Measurements from ENCODE around the gene SNED1. TPM values are rescaled to one million over a fixed set of nuclear protein-coding genes. Genes with fewer than 3 reads are reported as not detected.

Gene SNED1
- polyA plus RNA-seq, 4 donors: 7.4 to 14.0 (median 9.4) TPM

DNA sequence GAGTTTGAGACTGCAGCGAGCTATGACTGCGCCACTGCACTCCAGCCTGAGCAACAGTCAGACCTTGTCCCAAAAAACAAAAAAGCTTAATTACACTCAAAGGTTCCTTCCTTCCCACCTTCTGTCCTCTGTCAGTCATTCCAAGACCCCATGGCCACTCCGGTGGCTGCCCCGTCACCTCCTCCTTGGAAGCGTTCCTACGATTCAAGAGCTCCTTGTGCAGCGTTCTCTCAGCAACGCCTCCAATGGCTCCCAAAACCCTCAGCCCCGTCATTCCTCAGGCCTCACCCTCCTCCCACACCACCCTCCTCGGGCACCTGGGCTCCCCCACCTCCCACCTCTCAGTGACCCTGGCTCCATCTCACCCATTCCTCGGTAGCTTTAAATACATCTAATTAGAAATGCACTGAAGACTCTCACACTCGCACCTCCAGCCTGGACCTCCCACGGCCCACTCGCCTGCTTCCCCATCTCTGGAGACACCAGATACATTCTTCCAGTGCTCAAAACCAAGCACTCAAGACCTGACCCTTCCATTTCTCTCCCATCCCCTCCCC is 142.9 kb downstream of the SNED1 start:
- DNase-seq (ENCODE audit: low read depth in 4 of 4, low spot score in 2 of 4): no peak

GRCh38 chr2:241142063-241142462 is 143.6 kb downstream of the SNED1 start:
- no peak for DNase-seq (ENCODE audit: low read depth in 4 of 4, low spot score in 2 of 4)

DNA sequence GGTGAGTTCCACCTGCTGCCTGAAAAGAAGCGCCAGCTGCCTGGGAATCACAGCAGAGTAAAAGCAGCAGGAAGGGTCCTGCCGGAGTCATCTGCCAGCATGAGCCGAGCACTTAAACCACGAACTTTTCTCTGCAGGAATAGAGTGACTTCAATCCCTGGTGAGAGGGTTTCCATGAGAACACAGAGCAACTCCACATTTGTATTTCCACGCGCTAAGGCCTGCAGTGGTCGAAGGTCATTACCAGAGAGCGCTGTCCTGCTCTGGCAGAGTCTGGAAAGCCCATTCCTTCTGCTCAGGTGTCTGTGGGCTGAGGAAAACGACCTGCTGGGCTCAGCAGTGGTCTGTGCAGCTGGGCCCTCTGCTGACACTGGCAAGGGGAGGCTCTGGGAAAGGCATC is 144.2 kb downstream of the SNED1 start:
- DNase-seq (ENCODE audit: low read depth in 4 of 4, low spot score in 2 of 4): no peak

Other genes with a start within 250 kb of the SNED1 start
- gene KIF1A, start 178.4 kb upstream of the SNED1 start, polyA plus RNA-seq (ENCODE audit: insufficient read length in 4 of 4): 10 to 100 TPM in 3 of 4 donors, 1 to 10 TPM in 1; 7.9 to 15.8 (median 12.5) TPM
- 1 to 10 TPM in 1 of 4 donors, under 1 TPM in 2, not detected in 1; 0.08 to 1.7 (median 0.08) TPM for gene AGXT, start 129.8 kb upstream of the SNED1 start, polyA plus RNA-seq (ENCODE audit: insufficient read length in 4 of 4)
- 1 to 10 TPM; 1.3 to 4.3 (median 1.7) TPM for gene MAB21L4, start 102.5 kb upstream of the SNED1 start, polyA plus RNA-seq (ENCODE audit: insufficient read length in 4 of 4)
- under 1 TPM; 0.03 to 0.11 (median 0.08) TPM for gene CROCC2, start 92.3 kb upstream of the SNED1 start, polyA plus RNA-seq (ENCODE audit: insufficient read length in 4 of 4)
- 10 to 100 TPM; 49.5 to 83.9 (median 76.7) TPM for gene MTERF4, start 103.7 kb downstream of the SNED1 start, polyA plus RNA-seq (ENCODE audit: insufficient read length in 4 of 4)
- gene PASK, start 150.9 kb downstream of the SNED1 start, polyA plus RNA-seq (ENCODE audit: insufficient read length in 4 of 4): 10 to 100 TPM; 10.3 to 26.7 (median 17.3) TPM
- 10 to 100 TPM; 80.2 to 90.8 (median 80.6) TPM for gene PPP1R7, start 151.8 kb downstream of the SNED1 start, polyA plus RNA-seq (ENCODE audit: insufficient read length in 4 of 4)
- 1 to 10 TPM; 1.3 to 3.4 (median 1.9) TPM for gene ANO7, start 190.1 kb downstream of the SNED1 start, polyA plus RNA-seq (ENCODE audit: insufficient read length in 4 of 4)

Data from left renal cortex interstitium (tissue), 4 donors.